WTC11 (cell line): ENCODE measurements around the gene KCNH8. TPM values are rescaled to one million over a fixed set of nuclear protein-coding genes. Genes with fewer than 3 reads are reported as not detected.

Experiments used
- ATAC-seq: fragments of 200-7000 bp; cut with Tn5 transposase; 2 replicates; pipeline ENCODE4 v1.10.0; 2021; ENCODE audit warnings: mild to moderate bottlenecking, moderate library complexity
- CTCF ChIA-PET: fragments of 300-600 bp; sonication (Branson Sonifier 250); formaldehyde crosslinking; loops from one replicate; lab custom pipeline; 2021; ENCODE audit warnings: antibody characterized with exemption; lab: Charles Lee
- POLR2A ChIA-PET: fragments of 350-600 bp; sonication (Branson Sonifier 250); formaldehyde crosslinking; loops from one replicate; lab custom pipeline; 2021; ENCODE audit warnings: antibody characterized with exemption; lab: Charles Lee
- DNase-seq: peaks from one replicate; pipeline ENCODE4 v3.0.0; 2021; ENCODE audit warnings: low spot score
- H3K27ac Mint-ChIP-seq: 2 replicates; pipeline ENCODE4 v1.8.0; 2021; ENCODE audit warnings: mixed read lengths
- H3K27me3 Mint-ChIP-seq: 2 replicates; pipeline ENCODE4 v1.8.0; 2021; ENCODE audit warnings: low read depth, mild to moderate bottlenecking, moderate library complexity, mixed read lengths
- H3K36me3 Mint-ChIP-seq: 2 replicates; pipeline ENCODE4 v1.8.0; 2021; ENCODE audit warnings: mixed read lengths
- H3K4me1 Mint-ChIP-seq: 2 replicates; pipeline ENCODE4 v1.8.0; 2022; ENCODE audit warnings: mixed read lengths
- H3K4me3 Mint-ChIP-seq: 2 replicates; pipeline ENCODE4 v1.8.0; 2021; ENCODE audit warnings: mild to moderate bottlenecking, moderate library complexity, mixed read lengths
- H3K9me3 Mint-ChIP-seq: 2 replicates; pipeline ENCODE4 v1.8.0; 2021; ENCODE audit warnings: mixed read lengths
- CBFB ChIP-seq: sonication (generic); formaldehyde crosslinking; IDR thresholded peaks from 2 replicates; pipeline ENCODE4 v1.8.1; 2022; ENCODE audit warnings: mild to moderate bottlenecking, low read depth, missing genetic modification reagents
- CREB1 ChIP-seq: sonication (generic); formaldehyde crosslinking; IDR thresholded peaks from 2 replicates; pipeline ENCODE4 v1.8.0; 2023; ENCODE audit warnings: mild to moderate bottlenecking, missing genetic modification reagents
- GRHL2 ChIP-seq: fragments of 250-450 bp; sonication (Bioruptor Pico); IDR thresholded peaks from 2 replicates; pipeline ENCODE4 v1.8.0; 2022; ENCODE audit warnings: mild to moderate bottlenecking, moderate library complexity; ENCODE audit not compliant: insufficient replicate concordance, severe bottlenecking
- GTF2I ChIP-seq: fragments of 250-450 bp; sonication (Bioruptor Pico); conservative IDR thresholded peaks from 2 replicates; pipeline ENCODE4 v1.4.0; 2021; ENCODE audit warnings: mild to moderate bottlenecking
- JUN ChIP-seq: sonication (generic); formaldehyde crosslinking; IDR thresholded peaks from 2 replicates; pipeline ENCODE4 v1.8.0; 2023; ENCODE audit warnings: mild to moderate bottlenecking, missing genetic modification reagents
- NR3C1 ChIP-seq: sonication (generic); formaldehyde crosslinking; conservative IDR thresholded peaks from 2 replicates; pipeline ENCODE4 v1.8.1; 2023; ENCODE audit warnings: low read depth, mild to moderate bottlenecking, missing genetic modification reagents
- SOX15 ChIP-seq: fragments of 250-450 bp; sonication (Bioruptor Pico); IDR thresholded peaks from 2 replicates; pipeline ENCODE4 v1.9.0; 2021; ENCODE audit warnings: mild to moderate bottlenecking
- SP1 ChIP-seq: sonication (generic); formaldehyde crosslinking; conservative IDR thresholded peaks from 2 replicates; pipeline ENCODE4 v1.8.1; 2022; ENCODE audit warnings: missing genetic modification reagents
- TCF7 ChIP-seq: sonication (generic); formaldehyde crosslinking; IDR thresholded peaks from 2 replicates; pipeline ENCODE4 v1.8.0; 2022; ENCODE audit warnings: mild to moderate bottlenecking, low read depth, missing genetic modification reagents, moderate library complexity
- TP53 ChIP-seq: sonication (generic); formaldehyde crosslinking; IDR thresholded peaks from 2 replicates; pipeline ENCODE4 v1.8.1; 2023; ENCODE audit warnings: mild to moderate bottlenecking, missing genetic modification reagents
- ZNF425 ChIP-seq: fragments of 250-450 bp; sonication (Bioruptor Pico); conservative IDR thresholded peaks from 2 replicates; pipeline ENCODE4 v1.9.0; 2021; ENCODE audit warnings: mild to moderate bottlenecking
- total RNA-seq: library from RNA; stranded (reverse); gene quantifications from 3 replicates; pipeline ENCODE4 v1.2.3, GENCODE V29; 2021
- TF ChIP-seq, protein P1 (sequence below): fragments of 250-450 bp; sonication (Bioruptor Pico); IDR thresholded peaks from 2 replicates; pipeline ENCODE4 v1.9.0; 2021; ENCODE audit warnings: mild to moderate bottlenecking
- TF ChIP-seq, protein P2 (sequence below): sonication (generic); formaldehyde crosslinking; conservative IDR thresholded peaks from 2 replicates; pipeline ENCODE4 v1.8.1; 2022; ENCODE audit warnings: mild to moderate bottlenecking, missing genetic modification reagents
- TF ChIP-seq, protein P3 (sequence below): sonication (generic); formaldehyde crosslinking; IDR thresholded peaks from 2 replicates; pipeline ENCODE4 v1.8.1; 2023; ENCODE audit warnings: mild to moderate bottlenecking, missing genetic modification reagents, borderline replicate concordance
- TF ChIP-seq, protein P4 (sequence below): sonication (generic); formaldehyde crosslinking; IDR thresholded peaks from 2 replicates; pipeline ENCODE4 v1.8.0; 2022; ENCODE audit warnings: mild to moderate bottlenecking, missing genetic modification reagents

The KCNH8 gene
- total RNA-seq, 1 experiment from 2014 or later: 2.8 TPM

DNA sequence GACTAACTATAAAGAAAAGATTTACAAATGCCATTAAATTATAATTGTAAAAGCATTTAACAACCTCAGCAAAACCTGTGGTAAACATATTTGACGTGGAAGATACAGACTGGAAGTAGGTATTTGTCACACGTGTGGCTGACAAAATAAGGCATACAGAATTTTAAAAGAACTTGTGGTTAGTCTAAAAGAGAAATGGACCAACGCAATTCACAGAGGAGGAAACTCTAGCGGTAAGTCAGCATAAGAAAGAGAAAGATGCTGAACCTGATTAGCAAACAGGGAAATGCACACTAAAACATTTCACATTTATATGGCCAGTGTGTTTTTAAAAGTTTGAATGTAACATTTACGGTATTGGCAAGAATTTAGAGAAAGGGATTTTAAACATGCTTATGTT is 35.3 kb downstream of the KCNH8 start (continued):
- TF ChIP-seq, protein P1, sequence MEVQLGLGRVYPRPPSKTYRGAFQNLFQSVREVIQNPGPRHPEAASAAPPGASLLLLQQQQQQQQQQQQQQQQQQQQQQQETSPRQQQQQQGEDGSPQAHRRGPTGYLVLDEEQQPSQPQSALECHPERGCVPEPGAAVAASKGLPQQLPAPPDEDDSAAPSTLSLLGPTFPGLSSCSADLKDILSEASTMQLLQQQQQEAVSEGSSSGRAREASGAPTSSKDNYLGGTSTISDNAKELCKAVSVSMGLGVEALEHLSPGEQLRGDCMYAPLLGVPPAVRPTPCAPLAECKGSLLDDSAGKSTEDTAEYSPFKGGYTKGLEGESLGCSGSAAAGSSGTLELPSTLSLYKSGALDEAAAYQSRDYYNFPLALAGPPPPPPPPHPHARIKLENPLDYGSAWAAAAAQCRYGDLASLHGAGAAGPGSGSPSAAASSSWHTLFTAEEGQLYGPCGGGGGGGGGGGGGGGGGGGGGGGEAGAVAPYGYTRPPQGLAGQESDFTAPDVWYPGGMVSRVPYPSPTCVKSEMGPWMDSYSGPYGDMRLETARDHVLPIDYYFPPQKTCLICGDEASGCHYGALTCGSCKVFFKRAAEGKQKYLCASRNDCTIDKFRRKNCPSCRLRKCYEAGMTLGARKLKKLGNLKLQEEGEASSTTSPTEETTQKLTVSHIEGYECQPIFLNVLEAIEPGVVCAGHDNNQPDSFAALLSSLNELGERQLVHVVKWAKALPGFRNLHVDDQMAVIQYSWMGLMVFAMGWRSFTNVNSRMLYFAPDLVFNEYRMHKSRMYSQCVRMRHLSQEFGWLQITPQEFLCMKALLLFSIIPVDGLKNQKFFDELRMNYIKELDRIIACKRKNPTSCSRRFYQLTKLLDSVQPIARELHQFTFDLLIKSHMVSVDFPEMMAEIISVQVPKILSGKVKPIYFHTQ: no peak
- no peak for TF ChIP-seq GRHL2 (CRISPR knock-in tag)
- no peak for TF ChIP-seq SOX15 (CRISPR knock-in tag)
- TF ChIP-seq JUN: no peak
- no peak for TF ChIP-seq TCF7 (CRISPR knock-in tag)
- TF ChIP-seq, protein P2, sequence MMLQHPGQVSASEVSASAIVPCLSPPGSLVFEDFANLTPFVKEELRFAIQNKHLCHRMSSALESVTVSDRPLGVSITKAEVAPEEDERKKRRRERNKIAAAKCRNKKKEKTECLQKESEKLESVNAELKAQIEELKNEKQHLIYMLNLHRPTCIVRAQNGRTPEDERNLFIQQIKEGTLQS (CRISPR knock-in tag): no peak
- TF ChIP-seq GTF2I (CRISPR knock-in tag): no peak
- TF ChIP-seq, protein P3, sequence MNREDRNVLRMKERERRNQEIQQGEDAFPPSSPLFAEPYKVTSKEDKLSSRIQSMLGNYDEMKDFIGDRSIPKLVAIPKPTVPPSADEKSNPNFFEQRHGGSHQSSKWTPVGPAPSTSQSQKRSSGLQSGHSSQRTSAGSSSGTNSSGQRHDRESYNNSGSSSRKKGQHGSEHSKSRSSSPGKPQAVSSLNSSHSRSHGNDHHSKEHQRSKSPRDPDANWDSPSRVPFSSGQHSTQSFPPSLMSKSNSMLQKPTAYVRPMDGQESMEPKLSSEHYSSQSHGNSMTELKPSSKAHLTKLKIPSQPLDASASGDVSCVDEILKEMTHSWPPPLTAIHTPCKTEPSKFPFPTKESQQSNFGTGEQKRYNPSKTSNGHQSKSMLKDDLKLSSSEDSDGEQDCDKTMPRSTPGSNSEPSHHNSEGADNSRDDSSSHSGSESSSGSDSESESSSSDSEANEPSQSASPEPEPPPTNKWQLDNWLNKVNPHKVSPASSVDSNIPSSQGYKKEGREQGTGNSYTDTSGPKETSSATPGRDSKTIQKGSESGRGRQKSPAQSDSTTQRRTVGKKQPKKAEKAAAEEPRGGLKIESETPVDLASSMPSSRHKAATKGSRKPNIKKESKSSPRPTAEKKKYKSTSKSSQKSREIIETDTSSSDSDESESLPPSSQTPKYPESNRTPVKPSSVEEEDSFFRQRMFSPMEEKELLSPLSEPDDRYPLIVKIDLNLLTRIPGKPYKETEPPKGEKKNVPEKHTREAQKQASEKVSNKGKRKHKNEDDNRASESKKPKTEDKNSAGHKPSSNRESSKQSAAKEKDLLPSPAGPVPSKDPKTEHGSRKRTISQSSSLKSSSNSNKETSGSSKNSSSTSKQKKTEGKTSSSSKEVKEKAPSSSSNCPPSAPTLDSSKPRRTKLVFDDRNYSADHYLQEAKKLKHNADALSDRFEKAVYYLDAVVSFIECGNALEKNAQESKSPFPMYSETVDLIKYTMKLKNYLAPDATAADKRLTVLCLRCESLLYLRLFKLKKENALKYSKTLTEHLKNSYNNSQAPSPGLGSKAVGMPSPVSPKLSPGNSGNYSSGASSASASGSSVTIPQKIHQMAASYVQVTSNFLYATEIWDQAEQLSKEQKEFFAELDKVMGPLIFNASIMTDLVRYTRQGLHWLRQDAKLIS: no peak

GRCh38 chr3:19190126-19190525 is 41.8 kb downstream of the KCNH8 start:
- ChIA-PET CTCF (interaction anchor here (1.3 kb wide), 1 partner anchor 16 kb away, joined by 4 read pairs; no protein-coding TSS in a partner anchor), POLR2A (no interaction called here)
- ATAC-seq: no peak
- no peak overlapping the region for H3K27ac Mint-ChIP-seq
- H3K9me3 Mint-ChIP-seq: no peaks in the 10 kb centered on the region
- no peak for DNase-seq
- no peaks in the 10 kb centered on the region for H3K4me1 Mint-ChIP-seq
- no peak overlapping the region for H3K4me3 Mint-ChIP-seq
- H3K27me3 Mint-ChIP-seq: no peaks in the 10 kb centered on the region
- H3K36me3 Mint-ChIP-seq: no peaks in the 10 kb centered on the region
- no peak for TF ChIP-seq TP53
- no peak for TF ChIP-seq CBFB (CRISPR knock-in tag)
- no peak for TF ChIP-seq CREB1 (CRISPR knock-in tag)
- no peak for TF ChIP-seq ZNF425 (CRISPR knock-in tag)
- TF ChIP-seq SP1 (CRISPR knock-in tag): no peak
- TF ChIP-seq NR3C1 (CRISPR knock-in tag): no peak
- no peak for TF ChIP-seq SOX15 (CRISPR knock-in tag)
- TF ChIP-seq, protein P4, sequence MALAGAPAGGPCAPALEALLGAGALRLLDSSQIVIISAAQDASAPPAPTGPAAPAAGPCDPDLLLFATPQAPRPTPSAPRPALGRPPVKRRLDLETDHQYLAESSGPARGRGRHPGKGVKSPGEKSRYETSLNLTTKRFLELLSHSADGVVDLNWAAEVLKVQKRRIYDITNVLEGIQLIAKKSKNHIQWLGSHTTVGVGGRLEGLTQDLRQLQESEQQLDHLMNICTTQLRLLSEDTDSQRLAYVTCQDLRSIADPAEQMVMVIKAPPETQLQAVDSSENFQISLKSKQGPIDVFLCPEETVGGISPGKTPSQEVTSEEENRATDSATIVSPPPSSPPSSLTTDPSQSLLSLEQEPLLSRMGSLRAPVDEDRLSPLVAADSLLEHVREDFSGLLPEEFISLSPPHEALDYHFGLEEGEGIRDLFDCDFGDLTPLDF: no peak
